Measurements from ENCODE around the gene MAPK11.

MAPK11 gene

DNA sequence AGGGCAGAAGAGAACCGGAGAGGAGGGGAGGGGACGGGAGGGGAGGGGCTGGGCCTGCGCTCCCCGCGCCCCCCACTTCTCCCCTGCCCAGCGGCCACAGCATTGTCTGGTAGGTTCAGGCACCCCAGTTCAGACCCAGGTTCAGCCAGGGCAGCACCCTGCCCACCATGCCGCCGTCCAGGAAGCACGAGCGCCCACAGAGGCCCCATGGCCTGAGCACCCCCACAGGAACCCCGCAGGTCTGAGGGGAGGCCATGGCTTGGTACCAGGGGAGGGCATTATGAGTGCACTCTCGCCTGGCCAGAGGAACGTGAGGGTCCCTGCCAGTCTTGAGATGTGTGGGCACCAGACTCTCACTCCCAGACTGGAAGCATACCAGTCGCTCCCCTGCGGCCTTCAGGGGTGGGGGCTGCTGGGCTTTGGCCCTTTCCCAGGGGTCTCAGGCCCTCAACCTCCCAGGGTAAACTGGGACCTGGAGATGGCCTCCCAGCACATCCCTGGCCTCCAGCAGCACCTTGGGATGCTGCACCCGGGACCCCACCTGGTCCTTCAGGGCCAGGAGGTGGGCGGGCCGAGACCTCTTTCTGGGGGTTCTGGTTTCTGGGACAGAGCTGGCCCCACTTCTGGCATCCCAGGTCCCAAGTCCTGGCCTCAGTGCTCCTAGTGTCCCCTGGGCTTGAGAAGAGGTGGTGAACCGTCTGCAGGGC lies 37.9 kb upstream of the MAPK11 start:
- no peak for DNase-seq

DNA sequence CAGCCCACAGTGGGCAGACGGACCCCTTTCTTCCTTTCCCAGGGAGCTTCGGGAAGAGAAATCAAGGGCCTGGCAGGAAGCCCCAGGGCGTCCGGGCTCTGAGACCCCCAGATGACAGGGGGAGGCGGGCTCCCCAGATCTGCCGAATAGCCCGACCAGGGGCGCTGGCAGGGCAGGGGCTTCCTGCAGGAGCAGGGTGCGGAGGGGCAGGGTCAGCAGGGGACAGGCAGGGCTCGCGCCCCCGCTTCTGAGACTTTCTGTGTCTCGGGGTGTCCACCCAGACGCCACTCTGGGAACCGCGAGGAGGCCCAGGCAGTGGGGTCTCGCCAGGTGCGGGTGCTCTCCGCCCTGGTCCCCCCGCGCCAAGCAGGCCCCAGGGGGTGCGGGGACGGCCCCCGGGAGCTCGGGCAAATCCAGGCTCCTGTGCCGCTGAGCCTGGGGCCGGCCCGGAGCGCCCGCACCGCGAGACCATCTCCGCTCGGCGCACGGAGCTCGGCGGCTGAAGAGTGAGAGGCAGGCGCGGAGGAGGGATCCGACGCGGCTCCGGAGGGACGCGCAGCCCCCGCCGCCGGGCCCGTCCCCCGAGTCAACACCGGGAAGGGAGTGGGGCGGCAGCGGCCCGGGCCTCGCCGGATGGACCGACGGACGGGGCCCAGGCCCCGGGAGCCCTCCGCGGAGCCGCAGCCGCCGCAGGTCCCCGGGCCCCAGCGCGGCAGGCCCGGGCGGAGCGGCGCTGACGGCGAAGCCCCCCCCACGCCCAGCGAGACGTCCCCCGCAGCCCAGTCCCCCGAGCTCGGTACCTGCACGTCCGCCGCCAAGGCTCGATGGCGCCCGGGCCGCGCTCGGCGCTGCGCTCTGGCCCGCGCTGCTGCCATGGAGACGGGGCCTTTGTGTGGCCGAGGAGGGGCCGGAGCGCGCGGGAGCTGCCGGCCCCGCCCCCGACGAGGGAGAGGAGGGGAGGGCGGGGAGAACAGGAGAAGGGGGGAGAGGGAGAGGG lies 36.9 kb upstream of the MAPK11 start, which contains the start of gene PLXNB2:
Gene PLXNB2, minus strand, starts transcription at position 894 of the 997 bp plus-strand sequence. CDS start 17,062 bp downstream, outside the sequence.
- DNase-seq, result peak; percentile 71 to 87

DNA sequence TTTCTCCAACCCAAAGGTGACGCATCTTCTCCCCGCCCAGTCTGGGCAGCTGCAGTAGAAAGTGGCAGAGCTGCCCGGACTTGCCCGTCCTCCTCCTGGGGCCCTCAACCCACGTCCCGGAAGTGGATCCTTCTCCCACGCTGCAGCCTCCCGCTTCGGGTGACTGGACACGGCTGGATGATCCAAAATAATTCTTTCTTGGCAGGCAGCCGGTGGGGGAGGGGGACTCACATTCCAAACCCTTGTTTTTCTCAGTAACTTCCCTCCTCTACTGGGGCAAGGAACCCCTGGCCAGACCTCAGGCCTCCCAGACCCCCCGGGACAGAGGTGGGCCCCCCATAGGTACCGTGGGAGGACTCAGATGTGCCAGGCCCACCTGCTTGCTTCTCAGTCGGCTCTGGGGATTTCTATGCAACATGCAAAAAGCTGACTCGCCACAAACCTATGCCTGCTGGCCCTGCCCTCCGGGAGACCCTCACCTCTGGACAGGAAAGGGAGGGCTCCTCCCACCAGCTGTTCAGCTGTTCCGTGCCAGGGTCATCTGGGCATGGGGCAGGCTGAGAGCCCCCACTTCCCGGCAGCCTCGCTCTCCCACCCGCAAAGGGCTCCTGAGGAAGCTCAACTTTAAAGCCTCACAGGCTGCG lies 35.9 kb upstream of the MAPK11 start:
- peak; percentile 89 to 95 for DNase-seq

DNA sequence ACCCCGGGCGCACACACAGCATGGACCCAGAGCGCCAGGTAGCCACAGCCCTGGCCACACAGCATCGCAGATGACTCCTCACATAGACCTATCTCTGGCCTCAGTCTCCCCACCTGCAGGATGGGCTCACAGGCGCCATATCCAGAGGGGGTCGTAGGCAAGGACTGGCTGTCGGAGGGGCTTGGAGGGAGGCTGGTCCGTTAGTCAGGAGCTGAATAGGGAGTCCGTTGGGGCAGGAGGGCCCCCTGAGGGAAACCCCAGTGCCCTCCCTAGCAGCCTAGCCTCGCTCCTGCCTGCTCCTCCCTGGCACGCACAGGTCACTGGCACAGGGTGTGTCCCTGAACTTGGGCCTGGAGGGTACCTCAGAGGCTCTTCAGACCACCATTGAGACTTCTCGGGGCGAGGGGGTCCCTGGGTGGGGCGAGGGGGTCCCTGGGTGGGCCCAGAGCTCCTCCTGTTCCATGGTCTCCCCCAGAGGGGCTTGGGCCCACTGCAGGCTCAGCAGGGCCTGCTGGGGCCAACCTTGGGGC lies 35.3 kb upstream of the MAPK11 start:
- no peak for DNase-seq

DNA sequence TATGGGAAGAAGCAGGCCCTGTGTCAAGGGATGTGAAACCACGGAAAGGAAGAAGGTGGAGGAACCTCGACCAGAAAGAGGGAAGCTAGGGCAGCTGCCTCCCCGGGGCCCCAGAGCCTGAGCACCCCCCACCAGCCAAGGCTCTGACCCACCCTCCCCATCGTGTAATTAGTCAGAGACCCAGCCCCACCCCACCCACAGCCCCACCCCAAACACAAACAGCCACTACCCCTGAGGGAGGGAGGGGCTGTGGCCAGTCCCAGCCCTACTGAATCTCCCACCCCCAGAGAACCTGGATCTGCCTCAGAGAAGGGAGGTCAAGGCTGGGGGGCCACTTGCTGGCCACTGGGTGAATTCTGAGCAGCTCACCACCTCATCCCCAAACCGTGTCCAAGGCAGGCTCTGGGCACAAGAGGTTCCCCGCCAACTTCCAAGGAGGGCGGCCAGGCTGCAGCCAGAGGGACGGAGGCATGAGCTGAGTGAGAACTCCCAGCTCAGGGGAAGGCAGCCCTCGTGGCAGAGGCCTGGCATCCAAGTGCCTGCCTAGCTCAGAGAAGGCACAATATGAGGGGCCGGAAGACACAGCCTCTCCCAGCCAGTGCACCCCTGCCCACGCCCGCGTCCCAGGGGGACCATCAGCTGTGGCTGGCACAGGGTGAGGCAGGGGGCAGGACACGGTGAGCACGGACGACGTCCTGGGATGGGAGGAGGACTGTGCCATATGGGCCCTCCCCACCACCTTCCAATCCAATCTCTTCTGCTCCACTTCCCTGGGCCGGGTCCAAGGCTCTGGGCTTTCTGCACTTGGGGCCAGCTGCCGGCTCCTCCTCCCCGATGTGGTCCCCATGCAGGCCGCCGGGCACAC lies 34.6 kb upstream of the MAPK11 start:
- DNase-seq, result no peak

DNA sequence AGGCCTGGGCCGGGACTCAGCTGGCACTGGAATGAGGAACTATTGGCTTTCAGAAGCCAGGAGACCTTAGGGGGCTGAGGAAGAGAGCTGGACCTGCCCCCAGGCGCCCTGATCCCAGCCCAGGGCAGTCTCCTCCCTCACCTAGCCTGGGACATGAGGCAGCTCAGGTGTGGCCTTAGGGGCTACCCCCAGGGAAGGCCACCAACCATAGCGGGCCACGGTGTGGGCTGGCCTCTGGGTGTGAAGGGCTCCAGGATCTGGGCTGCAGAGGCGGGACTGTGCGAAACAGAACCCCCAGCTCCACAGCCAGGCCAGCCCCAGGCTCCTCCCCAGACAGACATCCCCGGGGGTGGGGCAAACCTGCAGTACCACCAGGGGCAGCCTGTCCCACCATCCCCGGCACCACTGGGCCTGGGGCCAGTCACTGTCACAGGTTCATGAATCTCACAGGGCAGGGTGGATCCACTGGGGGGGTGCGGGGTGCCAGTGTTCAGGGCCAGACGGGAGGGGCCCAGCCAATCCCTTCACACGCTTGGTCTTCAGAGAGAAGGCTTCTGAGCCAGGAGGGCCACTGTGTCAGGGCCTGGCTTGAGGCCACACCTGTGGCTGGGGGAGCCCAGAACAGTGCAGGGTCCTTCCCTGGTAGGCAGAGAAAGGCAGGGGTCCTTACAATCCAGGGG lies 33.8 kb upstream of the MAPK11 start:
- DNase-seq, result no peak

DNA sequence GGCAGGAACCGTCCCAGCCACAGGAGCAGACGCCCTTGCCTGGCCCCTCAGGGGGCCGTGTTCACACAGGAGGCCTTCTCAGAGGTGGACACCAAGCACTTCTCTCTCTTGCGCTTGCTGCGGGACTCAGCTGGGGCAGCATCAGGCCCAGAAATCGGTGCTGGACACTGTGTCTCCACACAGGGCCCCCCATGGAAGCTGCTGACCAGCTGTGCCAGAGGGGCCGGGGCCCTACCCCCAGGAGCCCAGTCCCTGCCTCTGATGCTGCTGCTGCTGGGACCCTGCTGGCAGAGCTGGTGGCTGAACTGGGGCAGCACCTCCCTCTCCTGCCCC lies 33.3 kb upstream of the MAPK11 start:
- DNase-seq, result no peak

DNA sequence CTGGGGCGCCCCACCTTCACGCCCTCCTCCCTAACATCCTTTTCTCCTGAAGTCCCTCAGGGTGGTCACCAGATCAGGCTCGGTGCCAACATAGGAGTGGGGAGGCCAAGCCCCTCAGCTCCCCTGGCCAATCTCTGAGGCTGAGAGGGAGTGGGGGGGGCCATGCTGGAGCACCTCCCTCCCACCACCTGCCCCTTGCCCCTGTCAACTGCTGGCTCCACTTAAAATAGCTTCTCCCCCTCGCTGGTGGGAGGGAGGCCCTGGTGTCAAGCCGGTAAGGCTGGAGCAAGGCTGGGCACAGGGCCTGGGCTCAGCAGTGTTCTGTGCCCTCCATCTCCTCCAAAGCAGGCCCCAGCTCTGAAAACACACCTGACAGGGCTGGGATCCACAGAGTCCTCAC lies 32.4 kb upstream of the MAPK11 start:
- DNase-seq, result no peak

DNA sequence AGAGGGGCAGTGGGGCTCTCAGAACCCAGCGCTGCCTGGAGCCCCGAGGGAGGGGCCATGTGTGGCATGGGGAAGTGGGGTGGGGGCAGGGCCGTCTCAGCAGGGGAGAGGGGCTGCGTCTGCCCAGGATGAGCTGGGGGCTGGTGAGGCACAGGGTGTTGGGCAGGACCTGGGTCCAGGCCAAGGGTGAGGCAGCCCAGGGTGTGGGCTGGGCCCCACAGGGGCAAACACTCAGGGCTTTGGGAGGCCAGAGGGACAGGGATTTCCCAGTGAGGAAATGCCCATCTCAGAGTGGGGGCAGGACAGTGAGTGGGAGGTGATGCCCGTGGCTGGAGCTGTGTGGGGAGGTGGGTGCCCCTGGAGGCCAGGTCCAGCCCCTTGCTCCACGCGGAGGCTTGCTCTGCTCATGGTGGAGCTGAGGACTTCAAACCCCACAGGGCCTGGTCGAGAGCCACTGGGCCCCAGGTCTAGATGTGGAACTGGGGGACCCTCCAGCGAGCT lies 31.9 kb upstream of the MAPK11 start:
- DNase-seq, result no peak

DNA sequence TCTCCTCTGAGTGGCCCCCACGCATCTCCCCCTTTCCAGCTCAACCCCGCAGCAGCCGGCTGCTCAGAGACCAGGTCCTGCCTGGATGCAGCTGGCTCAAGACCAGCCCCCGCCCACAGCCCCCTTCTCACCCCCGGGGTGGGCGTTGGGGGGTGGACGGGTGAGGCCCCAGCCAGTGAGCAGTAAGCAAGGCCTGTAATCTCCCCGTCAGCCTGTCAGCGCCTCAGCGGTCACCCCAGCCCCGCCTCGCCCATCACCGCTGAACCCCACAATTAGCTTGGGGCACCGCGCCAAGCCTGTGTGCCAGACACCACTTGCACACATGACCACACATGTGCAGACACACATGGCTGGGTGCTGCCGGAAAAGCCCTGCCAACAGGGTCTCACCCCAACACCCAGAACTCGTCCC lies 31.4 kb upstream of the MAPK11 start:
- no peak for DNase-seq

DNA sequence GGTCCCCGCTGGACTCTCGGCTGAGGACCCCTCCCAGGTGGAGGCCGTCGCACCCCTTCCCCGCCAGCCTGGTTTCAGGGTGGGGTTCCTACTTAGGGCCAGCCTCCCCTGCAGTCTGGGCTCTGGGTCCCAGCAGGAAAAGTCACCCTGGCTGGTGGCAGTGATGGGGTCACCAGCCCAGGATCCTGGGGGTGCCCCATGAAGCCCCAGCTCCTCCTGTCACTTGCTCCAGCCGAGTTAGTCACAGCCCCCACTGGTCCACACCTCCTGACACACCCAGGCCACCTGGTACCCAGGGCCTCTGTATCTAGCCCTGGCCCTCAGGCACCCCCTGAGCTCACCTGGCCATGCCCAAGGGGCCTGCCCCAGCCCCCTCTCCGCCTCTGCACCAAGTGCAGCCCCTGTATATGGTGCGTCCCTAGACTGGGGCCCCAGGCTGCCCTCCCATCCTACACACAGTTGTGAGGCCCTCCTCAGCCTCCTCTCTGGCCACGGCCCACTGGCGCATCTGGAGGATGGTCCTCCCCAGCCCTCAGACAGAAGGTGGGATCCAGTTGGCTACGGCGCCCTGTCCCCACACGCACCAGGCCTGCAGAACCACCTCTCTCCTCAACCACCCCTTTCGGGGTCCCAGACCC lies 30.6 kb upstream of the MAPK11 start:
- DNase-seq, result no peak

DNA sequence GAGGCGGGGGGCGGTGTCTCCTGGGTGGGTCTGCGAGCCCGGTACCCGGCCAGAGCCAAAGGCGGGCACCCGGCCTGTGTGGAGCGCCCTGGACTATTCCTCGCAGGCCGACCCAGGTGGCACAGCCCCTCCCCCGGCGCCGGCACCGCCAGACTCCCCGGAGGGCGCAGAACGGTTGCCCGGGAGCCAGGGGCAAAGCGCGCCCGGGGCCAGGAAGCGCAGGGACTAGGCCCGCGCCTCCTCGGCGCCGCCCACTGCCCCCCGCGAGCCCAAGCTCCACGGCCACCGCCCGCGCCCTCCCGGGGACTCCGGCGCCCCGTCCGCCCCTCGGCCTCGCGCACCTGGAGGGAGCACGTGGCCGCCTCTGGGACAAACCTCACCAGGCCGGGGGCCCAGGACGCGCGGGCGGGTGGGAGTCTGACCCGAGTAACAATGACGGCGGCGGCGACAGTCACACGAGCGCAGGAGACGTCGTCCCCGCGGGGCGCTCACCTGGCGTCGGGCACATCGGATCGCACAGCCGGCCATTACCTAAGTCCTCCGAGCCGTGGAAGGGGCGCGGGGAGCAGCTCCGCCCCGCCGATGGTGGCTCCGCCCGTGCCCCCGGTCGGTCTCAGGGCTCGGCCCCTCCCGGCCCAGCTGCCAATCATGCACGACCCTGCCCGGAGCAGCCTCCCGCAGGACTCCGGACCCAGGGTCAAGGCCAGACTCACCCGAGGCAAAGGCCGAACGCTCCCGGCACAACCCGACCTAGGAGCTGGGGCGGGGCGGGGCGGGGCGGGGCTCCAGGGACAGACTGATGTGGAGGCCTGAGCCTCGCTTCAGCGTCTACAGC lies 29.8 kb upstream of the MAPK11 start:
- DNase-seq, result no peak

DNA sequence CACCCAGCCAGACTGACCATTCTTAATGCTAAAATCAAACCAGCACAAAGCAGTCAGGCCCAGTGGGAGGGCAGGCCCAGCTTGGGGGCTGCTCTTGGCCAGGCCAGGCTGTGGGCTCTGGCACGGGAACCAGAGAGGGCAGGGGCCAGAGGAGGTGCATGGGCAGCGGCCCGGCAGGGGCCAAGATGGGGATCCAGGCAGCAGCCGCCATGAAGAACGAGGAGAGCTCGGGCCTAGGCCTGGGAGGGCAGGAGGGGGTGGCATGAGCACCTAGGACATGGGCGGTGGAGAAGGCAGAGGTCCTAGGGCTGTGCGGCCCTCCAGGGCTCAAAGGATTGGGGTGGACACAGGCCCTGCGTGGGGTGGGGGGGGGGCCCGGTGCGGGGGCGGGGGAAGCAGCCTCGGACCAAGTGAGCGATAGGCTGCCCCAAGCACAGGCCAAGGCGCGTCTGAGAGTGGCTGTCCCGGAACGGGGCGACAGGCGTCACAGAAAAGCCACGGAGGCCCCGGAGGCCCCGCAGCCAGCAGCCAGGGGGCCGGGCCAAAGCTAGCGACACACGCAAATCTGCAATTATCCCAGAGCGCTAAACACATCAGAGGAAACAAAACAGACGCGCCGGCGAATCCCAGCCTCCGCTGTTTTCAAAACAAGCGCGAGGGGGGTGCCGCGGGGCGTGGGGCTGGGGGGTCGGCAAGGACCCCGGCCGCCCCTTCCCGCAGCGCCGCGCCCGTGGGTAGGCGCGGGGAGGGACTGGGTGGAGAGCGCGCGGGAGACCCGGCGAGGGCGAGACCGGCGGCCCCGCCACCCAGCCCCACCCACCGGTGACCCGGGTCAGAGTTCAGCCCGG lies 29.0 kb upstream of the MAPK11 start:
- DNase-seq, result no peak

DNA sequence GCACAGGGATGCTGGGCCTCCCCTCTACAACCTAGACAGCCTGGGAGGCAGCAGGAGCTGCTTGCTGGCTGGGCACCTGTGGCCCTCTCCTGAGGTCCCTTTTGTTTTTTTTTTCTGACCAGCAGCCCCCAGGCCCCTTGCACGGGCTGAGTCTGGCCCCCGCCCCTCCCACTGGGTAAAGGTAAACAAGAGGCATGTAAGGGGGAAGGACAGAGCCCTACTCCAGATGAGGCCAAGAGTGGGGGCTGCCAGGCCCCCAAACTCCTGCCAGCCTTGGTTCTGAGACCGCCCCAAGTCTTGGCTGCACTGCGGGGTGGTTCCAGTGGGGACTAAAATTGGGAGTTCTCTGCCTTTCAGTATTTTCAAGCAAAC lies 28.1 kb upstream of the MAPK11 start:
- no peak for DNase-seq

DNA sequence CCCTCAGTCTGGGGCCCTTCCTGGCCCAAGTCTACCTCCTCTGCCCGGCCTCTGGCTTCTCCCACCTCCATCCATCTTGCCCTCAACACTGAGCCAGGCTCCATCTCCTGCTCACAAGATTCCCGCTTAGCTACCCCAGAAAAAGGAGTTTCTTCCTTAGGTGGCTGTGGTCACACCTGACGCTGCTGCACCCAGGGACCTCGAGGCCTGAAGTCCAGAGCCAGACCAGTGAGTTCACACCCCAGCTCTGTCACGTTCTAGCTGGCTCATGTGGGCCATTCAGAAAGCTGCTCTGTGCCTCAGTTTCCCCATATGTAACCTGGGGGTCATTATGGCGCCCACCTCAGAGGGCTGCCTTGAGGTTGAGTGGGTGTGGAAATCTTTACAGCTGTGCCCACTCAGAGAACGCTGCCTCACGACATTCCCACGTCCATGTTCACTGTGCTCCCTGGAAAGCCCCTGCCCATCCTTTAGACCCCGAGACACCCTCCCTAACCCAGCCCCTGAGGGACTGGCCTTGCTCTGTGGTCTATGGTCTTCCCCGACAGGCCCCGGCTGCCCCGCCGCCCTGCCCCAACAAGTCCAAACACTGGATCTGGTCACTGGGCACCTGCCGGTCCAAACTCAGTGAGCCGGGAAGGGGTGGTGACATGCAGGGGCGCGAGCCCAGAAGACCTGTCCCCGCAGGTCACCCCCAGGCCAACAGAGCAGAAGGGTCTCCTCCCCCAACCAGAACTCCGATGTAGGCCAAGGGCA lies 27.5 kb upstream of the MAPK11 start:
- no peak for DNase-seq

DNA sequence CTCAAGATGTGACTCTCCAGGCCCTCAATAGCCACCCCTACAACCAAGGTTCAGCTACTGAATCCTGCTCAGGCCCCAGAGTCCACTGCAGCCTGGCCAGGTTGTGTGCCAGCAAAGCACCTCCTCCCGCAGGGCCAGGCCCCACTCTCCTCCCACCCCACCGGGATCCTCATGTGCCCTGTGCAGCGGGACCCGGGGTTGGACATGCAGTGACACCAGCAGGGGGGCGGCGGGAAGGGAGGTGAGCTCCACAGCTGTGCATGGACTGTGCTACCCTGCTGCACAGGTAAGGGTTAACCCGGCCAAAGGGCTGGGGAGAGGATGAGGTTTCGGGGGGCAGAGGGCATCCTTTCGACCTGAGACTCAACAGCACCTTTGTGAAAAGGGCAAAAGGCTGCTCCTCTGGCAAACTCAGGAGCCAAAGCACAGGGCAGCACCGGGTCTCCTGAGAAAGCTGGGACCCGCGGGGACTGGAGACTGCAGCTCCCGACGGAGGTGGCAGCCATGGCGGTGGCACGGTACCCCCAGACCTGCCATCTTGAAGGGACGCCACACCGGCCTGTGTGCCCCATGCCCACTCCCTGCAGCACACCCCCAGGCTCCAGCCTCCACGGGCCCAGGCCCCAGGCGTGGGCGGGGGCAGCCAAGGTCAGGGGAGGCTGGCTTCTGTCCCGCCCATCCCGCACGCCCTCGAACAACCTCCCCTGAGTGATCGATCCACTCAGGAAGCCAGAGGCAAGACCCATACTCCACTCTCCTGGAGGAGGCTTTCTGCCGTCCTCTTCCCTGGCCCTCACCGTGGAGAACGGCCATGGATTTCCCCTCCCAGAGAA lies 26.7 kb upstream of the MAPK11 start:
- no peak for DNase-seq

DNA sequence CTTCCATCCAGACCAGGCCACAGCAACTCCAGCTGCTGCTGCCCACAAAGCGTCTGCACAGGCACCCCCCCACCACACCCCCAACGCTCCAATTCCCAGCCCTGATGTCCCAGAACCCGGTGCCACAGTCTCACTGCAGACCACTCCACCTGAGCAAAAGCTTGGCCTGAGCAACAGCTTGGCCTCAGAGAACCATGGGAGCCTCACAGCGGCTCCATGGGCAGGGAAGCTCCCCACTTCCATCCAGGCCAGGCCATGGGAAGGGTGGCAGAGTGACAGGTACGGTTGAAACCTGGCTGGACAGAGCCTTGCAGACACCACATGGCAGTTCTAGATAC lies 24.1 kb upstream of the MAPK11 start:
- no peak for DNase-seq
